H9 (cell line): Measurements from ENCODE around the gene MME. TPM values are rescaled to one million over a fixed set of nuclear protein-coding genes. Genes with fewer than 3 reads are reported as not detected.

Source experiments
- DNase-seq: peaks from one replicate; pipeline ENCODE4 v3.0.0-alpha.2; 2017
- H2AFZ ChIP-seq: one replicate; pipeline ENCODE4 v1.6.1; 2013; ENCODE audit warnings: mild to moderate bottlenecking, low read length, control low read depth, moderate library complexity
- H2AK5ac ChIP-seq: 2 replicates; pipeline ENCODE4 v1.6.1; 2013; ENCODE audit warnings: low read length, control low read depth, mixed read lengths; ENCODE audit not compliant: insufficient read length
- H2BK120ac ChIP-seq: one replicate; pipeline ENCODE4 v1.6.1; 2013; ENCODE audit warnings: low read depth, mild to moderate bottlenecking, low read length, control low read depth, inconsistent platforms; ENCODE audit not compliant: poor library complexity, severe bottlenecking
- H2BK12ac ChIP-seq: 2 replicates; pipeline ENCODE4 v1.6.1; 2013; ENCODE audit warnings: low read length, control low read depth, mixed read lengths, low read depth; ENCODE audit not compliant: insufficient read length
- H2BK15ac ChIP-seq: 2 replicates; pipeline ENCODE4 v1.6.1; 2013; ENCODE audit warnings: low read depth, low read length, control low read depth
- H2BK20ac ChIP-seq: one replicate; pipeline ENCODE4 v1.6.1; 2013; ENCODE audit warnings: low read depth, mild to moderate bottlenecking, low read length, control low read depth, inconsistent platforms; ENCODE audit not compliant: poor library complexity, severe bottlenecking
- H2BK5ac ChIP-seq: 2 replicates; pipeline ENCODE4 v1.6.1; 2013; ENCODE audit warnings: low read length, control low read depth, mixed read lengths; ENCODE audit not compliant: insufficient read length
- H3K14ac ChIP-seq: 2 replicates; pipeline ENCODE4 v1.6.1; 2013; ENCODE audit warnings: low read length, control low read depth; ENCODE audit not compliant: insufficient read depth
- H3K18ac ChIP-seq: 2 replicates; pipeline ENCODE4 v1.6.1; 2013; ENCODE audit warnings: low read depth, mild to moderate bottlenecking, mixed read lengths, low read length, control low read depth; ENCODE audit not compliant: insufficient read length
- H3K23ac ChIP-seq: 2 replicates; pipeline ENCODE4 v1.6.1; 2013; ENCODE audit warnings: low read length, control low read depth, mixed read lengths, low read depth; ENCODE audit not compliant: insufficient read length
- H3K23me2 ChIP-seq: 2 replicates; pipeline ENCODE4 v1.6.1; 2013; ENCODE audit warnings: low read depth, mild to moderate bottlenecking, mixed read lengths, low read length, control low read depth; ENCODE audit not compliant: insufficient read length, poor library complexity, severe bottlenecking
- H3K27ac ChIP-seq: 2 replicates; pipeline ENCODE4 v1.5.1; 2013; ENCODE audit warnings: low read length, control low read depth, mixed read lengths, low read depth; ENCODE audit not compliant: insufficient read length
- H3K27me3 ChIP-seq: 2 replicates; pipeline ENCODE4 v1.6.1; 2013; ENCODE audit warnings: low read length, control low read depth, inconsistent platforms; ENCODE audit not compliant: insufficient read depth
- H3K4ac ChIP-seq: 2 replicates; pipeline ENCODE4 v1.6.1; 2013; ENCODE audit warnings: low read depth, mild to moderate bottlenecking, control low read depth, inconsistent platforms, low read length, moderate library complexity
- H3K4me1 ChIP-seq: 2 replicates; pipeline ENCODE4 v1.6.1; 2013; ENCODE audit warnings: low read length, control low read depth, inconsistent platforms; ENCODE audit not compliant: insufficient read depth
- H3K4me2 ChIP-seq: 2 replicates; pipeline ENCODE4 v1.6.1; 2013; ENCODE audit warnings: low read length, control low read depth, mixed read lengths; ENCODE audit not compliant: insufficient read length, insufficient read depth
- H3K56ac ChIP-seq: 2 replicates; pipeline ENCODE4 v1.6.1; 2013; ENCODE audit warnings: low read depth, mild to moderate bottlenecking, mixed read lengths, low read length, control low read depth; ENCODE audit not compliant: insufficient read length
- H3K79me1 ChIP-seq: 2 replicates; pipeline ENCODE4 v1.6.1; 2013; ENCODE audit warnings: low read depth, mild to moderate bottlenecking, moderate library complexity, low read length, control low read depth, inconsistent platforms; ENCODE audit not compliant: insufficient read depth, poor library complexity, severe bottlenecking
- H3K79me2 ChIP-seq: 2 replicates; pipeline ENCODE4 v1.6.1; 2013; ENCODE audit warnings: low read length, control low read depth, inconsistent platforms; ENCODE audit not compliant: insufficient read depth
- H3K9ac ChIP-seq: 2 replicates; pipeline ENCODE4 v1.6.1; 2013; ENCODE audit warnings: low read length, control low read depth, mixed read lengths; ENCODE audit not compliant: insufficient read length; ENCODE audit errors: extremely low read depth
- H3K9me3 ChIP-seq: one replicate; pipeline ENCODE4 v1.6.1; 2013; ENCODE audit warnings: low read depth, low read length, inconsistent platforms; ENCODE audit not compliant: control insufficient read depth
- H3T11ph ChIP-seq: one replicate; pipeline ENCODE4 v1.6.1; 2013; ENCODE audit warnings: mild to moderate bottlenecking, low read length, control low read depth, inconsistent platforms
- H4K20me1 ChIP-seq: one replicate; pipeline ENCODE4 v1.6.1; 2013; ENCODE audit not compliant: control insufficient read depth, insufficient read length, insufficient read depth
- H4K5ac ChIP-seq: 2 replicates; pipeline ENCODE4 v1.6.1; 2013; ENCODE audit warnings: low read depth, mild to moderate bottlenecking, mixed read lengths, low read length, control low read depth; ENCODE audit not compliant: insufficient read length
- H4K8ac ChIP-seq: replicated peaks from 2 replicates; pipeline ENCODE4 v1.6.1; 2013; ENCODE audit warnings: low read length, control low read depth, mixed read lengths, low read depth; ENCODE audit not compliant: insufficient read length
- H4K91ac ChIP-seq: 2 replicates; pipeline ENCODE4 v1.6.1; 2013; ENCODE audit warnings: low read depth, mild to moderate bottlenecking, moderate library complexity, mixed read lengths, low read length, control low read depth; ENCODE audit not compliant: insufficient read length
- H3K27ac Mint-ChIP-seq, 3 experiments: 2 replicates in 2 of 3; 3 replicates in 1 of 3; pipeline ENCODE4 v1.8.0; 2020 to 2021; ENCODE audit warnings: mixed read lengths in 3 of 3, mild to moderate bottlenecking in 1 of 3, moderate library complexity in 1 of 3
- H3K27me3 Mint-ChIP-seq: 2 replicates; pipeline ENCODE4 v1.8.0; 2021; ENCODE audit warnings: low read depth, mild to moderate bottlenecking, moderate library complexity, mixed read lengths
- H3K36me3 Mint-ChIP-seq, 3 experiments: 2 replicates in 2 of 3; 3 replicates in 1 of 3; pipeline ENCODE4 v1.8.0; 2020 to 2021; ENCODE audit warnings: low read depth in 3 of 3, mixed read lengths in 3 of 3; ENCODE audit not compliant: insufficient read depth in 1 of 3
- H3K4me1 Mint-ChIP-seq, 2 experiments: 2 replicates each; pipeline ENCODE4 v1.8.0; 2020; ENCODE audit warnings: mixed read lengths in 2 of 2
- H3K4me3 Mint-ChIP-seq, 2 experiments: 2 replicates in 1 of 2; 3 replicates in 1 of 2; pipeline ENCODE4 v1.8.0; 2020 to 2021; ENCODE audit warnings: mild to moderate bottlenecking in 2 of 2, mixed read lengths in 2 of 2, moderate library complexity in 1 of 2
- H3K9me3 Mint-ChIP-seq, 2 experiments: 2 replicates in 1 of 2; 3 replicates in 1 of 2; pipeline ENCODE4 v1.8.0; 2020; ENCODE audit warnings: mild to moderate bottlenecking in 2 of 2, mixed read lengths in 2 of 2, moderate library complexity in 1 of 2
- CTCF ChIP-seq: fragments of 200-600 bp; sonication (generic); conservative IDR thresholded peaks from 3 replicates; pipeline ENCODE4 v1.8.0; 2021; ENCODE audit warnings: antibody characterized with exemption, mild to moderate bottlenecking
- WGBS: extraction: QIAGEN DNeasy Blood & Tissue Kit; methylation state at CpG from one replicate; pipeline ENCODE4 v1.1.7; 2013; ENCODE audit warnings: missing lambda C conversion rate, low lambda C conversion rate, mixed read lengths; ENCODE audit not compliant: insufficient read length; ENCODE audit errors: extremely low coverage; 5-methylcytosine and 5-hydroxymethylcytosine counted together
- total RNA-seq: library from RNA; stranded (reverse); gene quantifications from 2 replicates; pipeline ENCODE4 v1.2.1, GENCODE V29; 2021

The MME gene
- total RNA-seq, 1 experiment from 2014 or later, result 16.4 TPM

DNA sequence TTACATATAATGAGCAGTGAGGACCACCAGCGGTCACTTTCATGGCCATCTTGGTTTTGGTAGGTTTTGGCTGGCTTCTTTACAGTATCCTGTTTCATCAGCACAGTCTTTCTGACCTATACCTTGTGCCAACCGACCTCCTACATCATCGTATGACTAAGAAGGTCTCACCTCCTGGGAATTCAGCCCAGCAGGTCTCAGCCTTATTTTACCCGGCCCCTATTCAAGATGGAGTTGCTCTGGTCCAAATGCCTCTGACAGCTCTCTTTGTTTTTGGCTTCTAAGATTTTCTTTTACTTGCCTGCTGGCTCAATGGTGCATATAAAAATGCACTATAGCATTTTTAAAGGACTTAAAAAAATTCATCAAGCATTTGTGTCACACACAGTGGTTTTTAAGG lies 3.2 kb upstream of the MME start:
- no peak overlapping the region for H3K4me2 ChIP-seq
- WGBS, result no CpG with 5 or more reads among the region's 4 CpGs
- no peaks in the 10 kb centered on the region; the same call in 1 of the 2 replicates for H3K4me1 ChIP-seq
- peaks cover 18% of the 10 kb centered on the region for H3K27me3 Mint-ChIP-seq
- no peak overlapping the region for H2BK5ac ChIP-seq
- H3K27me3 ChIP-seq, result no peaks in the 10 kb centered on the region
- H3K27ac ChIP-seq, result no peak overlapping the region
- H3K4ac ChIP-seq, result no peak overlapping the region
- no peak overlapping the region for H3K23ac ChIP-seq
- H3K9me3 ChIP-seq, result no peaks in the 10 kb centered on the region
- H3K4me1 Mint-ChIP-seq, result peaks cover 25 to 27% of the 10 kb centered on the region in 2 experiments
- no peak overlapping the region for H2BK15ac ChIP-seq
- TF ChIP-seq CTCF, result no peak
- H3T11ph ChIP-seq, result no peak overlapping the region
- no peak overlapping the region for H3K9ac ChIP-seq
- no peak overlapping the region for H3K4me3 Mint-ChIP-seq
- no peaks in the 10 kb centered on the region for H3K79me1 ChIP-seq
- H3K27ac Mint-ChIP-seq, result no peak overlapping the region
- no peak overlapping the region for H4K91ac ChIP-seq
- H4K8ac ChIP-seq, result no peak overlapping the region
- H3K56ac ChIP-seq, result no peak overlapping the region
- H4K20me1 ChIP-seq, result no peaks in the 10 kb centered on the region
- no peak overlapping the region for H2AK5ac ChIP-seq
- no peak overlapping the region for H2AFZ ChIP-seq
- H3K23me2 ChIP-seq, result peaks cover 18% of the 10 kb centered on the region
- no peak overlapping the region for H3K18ac ChIP-seq
- no peak overlapping the region for H4K5ac ChIP-seq
- H3K36me3 Mint-ChIP-seq, result peaks cover 0 to 9% (median 2%) of the 10 kb centered on the region in 3 experiments; a peak in 4 of 7 replicates
- H2BK12ac ChIP-seq, result no peak overlapping the region
- H2BK20ac ChIP-seq, result no peak overlapping the region
- H3K9me3 Mint-ChIP-seq, result peaks cover 10% of the 10 kb centered on the region in 2 experiments; a peak in 3 of 5 replicates
- H3K79me2 ChIP-seq, result no peaks in the 10 kb centered on the region
- H2BK120ac ChIP-seq, result no peak overlapping the region
- no peak overlapping the region for H3K14ac ChIP-seq
- DNase-seq, result no peak
